ENCODE measurements around the gene PPME1. TPM values are rescaled to one million over a fixed set of nuclear protein-coding genes. Genes with fewer than 3 reads are reported as not detected.

Gene PPME1
- total RNA-seq, 1 experiment from 2014 or later, result 39.4 TPM

GRCh38 chr11:74282914-74283371 is 111.9 kb downstream of the PPME1 start:
- Histone ChIP-seq H4K5ac (ENCODE audit: insufficient read length, low read depth, low read length) (no peak overlapping the region), H3K23ac (ENCODE audit: insufficient read length, low read depth, low read length) (no peak overlapping the region), H3K56ac (ENCODE audit: insufficient read length, low read depth, low read length) (no peak overlapping the region), H3T11ph (ENCODE audit: low read length) (no peak overlapping the region), H4K91ac (ENCODE audit: insufficient read length, low read depth, low read length) (no peak overlapping the region), H3K4me1 (ENCODE audit: insufficient read depth, low read length) (no peaks in the 10 kb centered on the region), H4K20me1 (ENCODE audit: control insufficient read depth, insufficient read depth, insufficient read length) (no peaks in the 10 kb centered on the region), H3K9me3 (ENCODE audit: control insufficient read depth, low read depth, low read length) (no peaks in the 10 kb centered on the region), H3K9ac (ENCODE audit: extremely low read depth, insufficient read length, low read length) (no peak overlapping the region), H2BK12ac (ENCODE audit: insufficient read length, low read depth, low read length) (no peak overlapping the region), H3K4me2 (ENCODE audit: insufficient read depth, insufficient read length, low read length) (no peak overlapping the region), H4K8ac (replicated peaks; ENCODE audit: insufficient read length, low read depth, low read length) (no peak overlapping the region), H2BK5ac (ENCODE audit: insufficient read length, low read length) (no peak overlapping the region), H3K23me2 (ENCODE audit: insufficient read length, low read depth, low read length, poor library complexity, severe bottlenecking) (no peaks in the 10 kb centered on the region), H2BK20ac (ENCODE audit: low read depth, low read length, poor library complexity, severe bottlenecking) (no peak overlapping the region), H3K79me1 (ENCODE audit: insufficient read depth, low read depth, low read length, poor library complexity, severe bottlenecking) (no peaks in the 10 kb centered on the region), H3K14ac (ENCODE audit: insufficient read depth, low read length) (no peak overlapping the region), H3K79me2 (ENCODE audit: insufficient read depth, low read length) (no peaks in the 10 kb centered on the region), H2AK5ac (ENCODE audit: insufficient read length, low read length) (no peak overlapping the region), H2BK15ac (ENCODE audit: low read depth, low read length) (no peak overlapping the region), H3K18ac (ENCODE audit: insufficient read length, low read depth, low read length) (no peak overlapping the region), H3K4ac (ENCODE audit: low read depth, low read length) (no peak overlapping the region), H3K27ac (ENCODE audit: insufficient read length, low read depth, low read length) (no peak overlapping the region), H3K27me3 (ENCODE audit: insufficient read depth, low read length) (no peaks in the 10 kb centered on the region), H2AFZ (ENCODE audit: low read length) (no peak overlapping the region), H2BK120ac (ENCODE audit: low read depth, low read length, poor library complexity, severe bottlenecking) (no peak overlapping the region)
- Mint-ChIP-seq H3K9me3 (no peaks in the 10 kb centered on the region), H3K4me1 (no peaks in the 10 kb centered on the region), H3K27me3 (ENCODE audit: low read depth) (no peaks in the 10 kb centered on the region; the same call in 1 of the 2 replicates), H3K27ac (no peak overlapping the region), H3K4me3 (no peak overlapping the region), H3K36me3 (ENCODE audit: insufficient read depth in 1 of 3, low read depth in 3 of 3) (no peaks in the 10 kb centered on the region)
- DNase-seq, result no peak
- TF ChIP-seq CTCF (conservative IDR thresholded peaks at IDR 0.05), result no peak
- WGBS (ENCODE audit: extremely low coverage, insufficient read length, low lambda C conversion rate), result no CpG with 5 or more reads among the region's 5 CpGs
